Caki2 (cell line): ENCODE results near the gene MAGEE1. TPM values are rescaled to one million over a fixed set of nuclear protein-coding genes. Genes with fewer than 3 reads are reported as not detected.

Experiments used
- DNase-seq: peaks from one replicate; pipeline ENCODE4 v3.0.0-alpha.2; 2015; ENCODE audit warnings: low read depth
- in situ Hi-C: cut with HindIII; loops from 2 replicates; pipeline ENCODE4 v1.10.0; 2016; ENCODE audit warnings: low sequenced_read_pairs, low pct_unique_long_range_greater_than_20kb, mixed read lengths
- total RNA-seq: library from RNA; depleted of rRNA; stranded (reverse); fragments of >200 nt; shearing (Covaris generic); gene quantifications from 2 replicates; pipeline ENCODE4 v1.2.3, GENCODE V29; 2014; ENCODE audit warnings: low replicate concordance; rRNA removed

The MAGEE1 gene, protein sequence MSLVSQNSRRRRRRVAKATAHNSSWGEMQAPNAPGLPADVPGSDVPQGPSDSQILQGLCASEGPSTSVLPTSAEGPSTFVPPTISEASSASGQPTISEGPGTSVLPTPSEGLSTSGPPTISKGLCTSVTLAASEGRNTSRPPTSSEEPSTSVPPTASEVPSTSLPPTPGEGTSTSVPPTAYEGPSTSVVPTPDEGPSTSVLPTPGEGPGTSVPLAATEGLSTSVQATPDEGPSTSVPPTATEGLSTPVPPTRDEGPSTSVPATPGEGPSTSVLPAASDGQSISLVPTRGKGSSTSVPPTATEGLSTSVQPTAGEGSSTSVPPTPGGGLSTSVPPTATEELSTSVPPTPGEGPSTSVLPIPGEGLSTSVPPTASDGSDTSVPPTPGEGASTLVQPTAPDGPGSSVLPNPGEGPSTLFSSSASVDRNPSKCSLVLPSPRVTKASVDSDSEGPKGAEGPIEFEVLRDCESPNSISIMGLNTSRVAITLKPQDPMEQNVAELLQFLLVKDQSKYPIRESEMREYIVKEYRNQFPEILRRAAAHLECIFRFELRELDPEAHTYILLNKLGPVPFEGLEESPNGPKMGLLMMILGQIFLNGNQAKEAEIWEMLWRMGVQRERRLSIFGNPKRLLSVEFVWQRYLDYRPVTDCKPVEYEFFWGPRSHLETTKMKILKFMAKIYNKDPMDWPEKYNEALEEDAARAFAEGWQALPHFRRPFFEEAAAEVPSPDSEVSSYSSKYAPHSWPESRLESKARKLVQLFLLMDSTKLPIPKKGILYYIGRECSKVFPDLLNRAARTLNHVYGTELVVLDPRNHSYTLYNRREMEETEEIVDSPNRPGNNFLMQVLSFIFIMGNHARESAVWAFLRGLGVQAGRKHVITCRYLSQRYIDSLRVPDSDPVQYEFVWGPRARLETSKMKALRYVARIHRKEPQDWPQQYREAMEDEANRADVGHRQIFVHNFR
- total RNA-seq: 0.46 and 1.7 TPM in 2 replicates

DNA sequence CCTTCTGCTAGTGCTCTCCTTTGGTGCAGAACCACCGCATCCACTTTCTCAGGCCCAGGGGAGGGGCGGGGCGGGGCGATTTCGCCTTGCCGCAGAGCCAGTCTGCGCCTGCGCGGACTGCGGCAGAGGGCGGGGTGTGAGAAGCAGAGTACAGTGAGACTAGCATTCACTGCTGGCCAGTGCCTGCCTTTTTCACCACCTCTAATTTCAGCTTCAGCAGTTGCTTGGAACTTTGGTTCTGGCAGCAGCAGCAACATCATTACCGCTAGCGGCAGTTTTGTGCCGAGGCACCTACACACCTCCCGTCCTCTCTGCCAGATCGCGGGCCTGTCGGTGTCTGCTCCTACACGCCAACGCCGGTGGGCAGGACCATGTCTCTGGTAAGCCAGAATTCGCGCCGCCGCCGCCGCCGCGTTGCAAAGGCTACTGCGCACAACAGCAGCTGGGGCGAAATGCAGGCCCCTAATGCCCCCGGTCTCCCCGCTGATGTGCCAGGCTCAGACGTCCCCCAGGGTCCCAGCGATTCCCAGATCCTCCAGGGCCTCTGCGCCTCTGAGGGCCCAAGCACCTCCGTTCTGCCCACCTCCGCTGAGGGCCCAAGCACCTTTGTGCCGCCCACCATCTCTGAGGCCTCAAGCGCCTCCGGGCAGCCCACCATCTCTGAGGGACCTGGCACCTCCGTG lies at the start of gene MAGEE1:
MAGEE1 (plus strand) TSS at position 151 of the 683 bp plus-strand sequence; CDS start at position 372, 221 bp downstream.
- in situ Hi-C loops: no loop called here
- DNase-seq: peak; percentile 76

DNA sequence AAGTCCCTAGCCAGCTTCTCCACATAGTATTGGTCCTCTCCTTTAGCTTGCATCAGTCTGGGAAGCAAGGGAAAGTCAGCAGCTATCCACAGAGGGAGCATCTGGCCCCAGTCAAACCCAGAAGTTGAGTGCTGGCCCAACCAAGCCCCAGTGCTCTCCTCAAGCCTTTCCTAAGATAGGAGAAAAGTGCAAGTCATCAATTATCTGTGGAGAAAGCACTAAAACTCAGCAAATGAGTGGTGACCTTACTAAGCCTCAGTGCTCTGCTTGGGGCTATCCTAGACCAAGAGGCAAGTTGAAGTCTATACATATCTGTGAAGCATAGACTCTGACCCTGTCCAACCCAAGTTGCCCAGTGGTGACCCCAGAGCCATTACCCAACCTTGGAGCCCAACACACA lies 28.5 kb upstream of the MAGEE1 start:
- no peak for DNase-seq
- in situ Hi-C loops: no loop called here

DNA sequence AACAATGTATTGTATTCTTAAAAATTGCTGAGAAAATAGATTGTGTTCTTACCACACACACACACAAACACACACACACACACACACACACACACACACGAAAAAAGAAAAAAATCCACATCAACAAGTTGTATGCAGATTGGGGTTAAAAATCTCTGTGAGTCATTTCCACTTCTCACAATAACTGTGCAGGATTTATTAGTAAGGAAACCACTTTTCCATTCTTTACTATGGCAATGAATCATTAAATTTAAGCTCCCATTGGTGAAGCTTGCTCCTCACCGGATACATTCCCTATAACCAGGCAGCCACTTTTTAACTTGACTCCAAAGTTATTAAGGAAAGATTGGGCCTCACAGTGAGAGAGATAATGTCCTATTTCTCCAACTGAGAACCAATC lies 19.7 kb upstream of the MAGEE1 start:
- in situ Hi-C loops: no loop called here
- DNase-seq: no peak

DNA sequence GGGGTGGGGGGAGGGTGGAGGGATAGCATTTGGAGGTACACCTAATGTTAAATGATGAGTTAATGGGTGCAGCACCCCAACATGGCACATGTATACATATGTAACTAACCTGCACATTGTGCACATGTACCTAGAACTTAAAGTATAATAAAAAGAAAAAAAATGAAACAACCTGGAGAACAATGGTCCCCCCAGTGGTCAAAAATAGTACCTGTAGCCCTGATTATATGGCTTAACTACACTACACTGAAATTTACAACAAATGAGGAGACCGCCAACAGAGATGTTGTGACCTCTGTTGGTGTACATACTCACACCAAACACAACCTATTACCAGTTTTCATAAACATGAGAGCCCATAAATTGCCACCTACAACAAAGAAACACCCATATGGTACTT lies 7.3 kb upstream of the MAGEE1 start:
- in situ Hi-C loops: no loop called here
- DNase-seq: no peak

DNA sequence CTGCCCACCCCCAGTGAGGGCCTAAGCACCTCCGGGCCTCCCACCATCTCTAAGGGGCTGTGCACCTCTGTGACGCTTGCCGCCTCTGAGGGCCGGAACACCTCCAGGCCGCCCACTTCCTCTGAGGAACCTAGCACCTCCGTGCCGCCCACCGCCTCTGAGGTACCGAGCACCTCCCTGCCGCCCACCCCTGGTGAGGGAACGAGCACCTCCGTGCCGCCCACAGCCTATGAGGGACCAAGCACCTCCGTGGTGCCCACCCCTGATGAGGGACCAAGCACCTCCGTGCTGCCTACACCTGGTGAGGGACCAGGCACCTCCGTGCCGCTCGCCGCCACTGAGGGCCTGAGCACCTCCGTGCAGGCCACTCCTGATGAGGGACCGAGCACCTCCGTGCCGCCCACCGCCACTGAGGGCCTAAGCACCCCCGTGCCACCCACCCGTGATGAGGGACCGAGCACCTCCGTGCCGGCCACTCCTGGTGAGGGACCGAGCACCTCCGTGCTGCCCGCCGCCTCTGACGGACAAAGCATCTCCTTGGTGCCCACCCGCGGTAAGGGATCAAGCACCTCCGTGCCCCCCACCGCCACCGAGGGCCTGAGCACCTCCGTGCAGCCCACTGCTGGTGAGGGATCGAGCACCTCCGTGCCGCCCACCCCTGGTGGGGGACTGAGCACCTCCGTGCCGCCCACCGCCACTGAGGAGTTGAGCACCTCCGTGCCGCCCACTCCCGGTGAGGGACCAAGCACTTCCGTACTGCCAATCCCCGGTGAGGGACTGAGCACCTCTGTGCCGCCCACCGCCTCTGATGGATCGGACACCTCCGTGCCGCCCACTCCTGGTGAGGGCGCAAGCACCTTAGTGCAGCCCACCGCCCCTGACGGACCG lies 977 bp downstream of the MAGEE1 start:
- DNase-seq: no peak
- in situ Hi-C loops: no loop called here

DNA sequence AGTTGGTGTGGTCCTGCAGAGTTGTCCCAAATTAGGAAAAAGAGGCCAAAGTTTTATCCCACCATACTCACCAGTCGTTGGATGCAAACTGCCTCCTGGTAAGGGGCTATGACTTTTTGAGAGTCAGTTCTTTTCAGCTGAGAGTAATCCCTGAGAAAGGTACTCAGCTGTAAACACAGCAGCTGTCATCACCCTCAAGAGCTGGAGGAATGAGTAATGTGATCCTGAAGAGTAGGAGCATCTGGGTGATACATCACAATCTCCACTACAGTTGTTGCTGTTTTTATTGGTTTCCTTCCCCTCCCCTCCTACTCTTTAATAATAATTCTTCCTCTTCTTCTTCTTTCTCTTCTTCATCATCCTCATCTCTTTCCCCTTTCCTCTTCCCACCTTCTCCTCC lies 5.7 kb downstream of the MAGEE1 start:
- in situ Hi-C loops: no loop called here

DNA sequence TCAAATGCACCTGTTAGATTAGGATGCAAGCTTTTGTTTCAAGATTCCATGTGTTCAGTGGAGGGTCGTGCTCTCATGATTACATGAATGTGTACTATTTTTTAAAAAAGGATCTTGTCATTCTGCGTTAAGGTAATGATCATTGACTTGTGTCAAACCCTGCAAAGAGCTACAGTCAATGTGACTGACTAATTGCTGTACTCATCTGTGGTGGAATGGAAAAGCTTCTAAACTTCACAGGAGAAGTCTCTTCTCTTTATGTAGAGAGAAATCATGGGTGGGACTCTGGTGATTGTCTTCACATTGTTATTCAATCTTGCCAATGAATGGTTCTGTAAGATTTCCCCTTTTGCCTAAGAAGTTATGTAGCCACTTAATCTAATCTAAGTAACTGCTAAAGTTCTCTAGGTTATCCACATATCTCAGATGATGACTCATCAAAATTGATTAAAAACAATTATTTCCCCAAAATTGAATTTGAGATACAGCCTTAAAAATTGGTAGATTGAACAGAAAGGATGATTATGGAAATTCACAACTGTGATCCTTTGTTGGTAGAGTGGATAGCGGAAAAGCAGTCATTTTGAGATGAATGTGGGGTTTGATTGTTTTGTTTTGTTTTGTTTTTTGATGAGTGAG lies 6.7 kb downstream of the MAGEE1 start:
- no peak for DNase-seq
- in situ Hi-C loops: no loop called here

More for the DNA sequence above, 5.7 kb downstream of the MAGEE1 start:
- DNase-seq: no peak

DNA sequence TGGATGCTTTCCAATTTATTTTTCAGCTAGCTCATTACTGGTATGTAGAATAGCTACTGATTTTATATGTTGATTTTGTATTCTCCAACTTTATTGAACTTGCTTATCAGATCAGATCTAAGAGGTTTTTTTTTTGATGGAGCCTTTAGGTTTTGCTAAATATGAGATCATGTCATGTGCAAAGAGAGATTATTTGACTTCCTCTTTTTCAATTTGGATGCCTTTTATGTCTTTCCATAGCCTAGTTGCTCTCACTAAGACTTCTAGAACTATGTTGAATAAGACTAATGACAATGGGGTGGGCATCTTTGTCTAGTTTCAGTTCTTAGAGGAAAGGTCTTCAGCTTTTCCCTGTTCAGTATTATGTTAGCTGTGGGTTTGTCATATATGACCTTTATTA lies 11.7 kb downstream of the MAGEE1 start:
- no peak for DNase-seq
- in situ Hi-C loops: no loop called here

DNA sequence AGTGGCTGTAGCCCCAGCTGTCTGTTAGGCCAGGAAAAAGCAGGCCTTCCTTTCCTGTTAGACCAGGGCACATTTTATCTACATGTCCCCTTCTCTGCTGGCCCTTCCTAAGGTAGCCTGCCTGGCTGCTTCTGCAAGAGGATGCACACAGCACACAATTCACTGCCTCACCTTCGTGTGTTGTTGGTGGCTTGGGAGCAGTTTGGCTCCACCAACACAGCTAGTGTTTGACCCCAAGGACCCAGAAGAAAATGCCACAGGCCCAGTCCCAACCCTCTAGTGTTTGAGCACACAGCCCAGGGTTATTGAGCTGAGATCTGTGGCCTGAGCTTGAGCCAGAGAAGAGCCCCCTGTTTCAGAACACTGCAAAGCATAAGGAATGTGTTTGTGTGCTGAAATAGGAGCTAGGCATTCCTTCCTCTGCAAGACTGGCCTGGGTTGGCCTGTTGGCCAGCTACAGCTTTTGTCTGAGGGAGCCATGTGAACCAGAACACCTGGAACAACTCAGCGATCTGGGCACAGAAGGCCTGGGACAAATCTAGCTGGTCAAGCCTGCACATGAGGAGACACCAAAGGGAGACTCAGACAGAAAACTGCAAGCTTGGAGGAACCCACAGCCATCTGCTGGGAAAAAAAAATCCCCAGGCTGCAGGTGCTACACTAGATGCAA lies 26.4 kb downstream of the MAGEE1 start:
- no peak for DNase-seq
- in situ Hi-C loops: no loop called here

DNA sequence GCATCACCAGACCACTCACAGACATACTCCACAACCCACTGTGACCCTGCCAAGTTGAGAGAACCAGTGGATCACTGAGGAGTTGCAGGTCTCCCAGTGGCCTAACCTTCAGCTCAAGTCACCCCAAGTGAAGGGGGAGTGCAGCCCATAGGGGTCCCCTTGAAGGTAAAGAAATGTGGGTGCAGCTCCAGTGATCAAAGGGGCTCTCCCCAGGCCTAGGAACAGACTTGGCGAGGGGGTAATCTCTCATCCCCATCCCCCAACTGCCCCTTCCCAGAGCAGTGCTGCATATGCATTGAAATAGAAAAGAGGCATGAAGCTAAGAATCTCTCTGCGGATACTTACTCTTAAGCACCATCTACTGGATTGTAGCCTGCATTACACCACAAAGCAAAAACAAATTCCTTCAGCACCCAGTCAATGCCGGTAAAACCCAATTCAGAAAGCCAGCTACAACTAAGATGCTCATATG lies 27.0 kb downstream of the MAGEE1 start:
- in situ Hi-C loops: no loop called here
- peak; percentile 2 for DNase-seq

DNA sequence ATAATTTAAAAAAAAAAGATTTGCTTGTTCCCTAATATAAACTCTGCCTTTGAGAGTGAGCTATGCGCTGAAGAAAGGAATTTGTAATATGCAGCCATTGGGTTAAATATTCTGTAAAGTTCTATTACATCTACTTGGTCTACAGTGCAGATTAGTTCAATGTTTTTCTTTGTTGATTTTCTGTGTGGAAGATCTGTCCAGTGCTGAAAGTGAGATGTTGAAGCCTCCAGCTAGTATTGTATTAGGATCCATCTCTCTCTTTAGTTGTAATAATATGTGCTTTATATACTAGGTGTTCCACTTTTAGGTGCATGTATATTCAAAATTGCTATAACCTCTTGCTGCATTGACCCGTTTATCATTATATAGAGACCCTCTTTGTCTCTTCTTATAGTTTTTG lies 49.8 kb downstream of the MAGEE1 start:
- in situ Hi-C loops: no loop called here

More for the DNA sequence above, 49.8 kb downstream of the MAGEE1 start:
- no peak for DNase-seq
